Endothelial cell (in vitro differentiated cells): ENCODE measurements around the gene UGT1A6. TPM values are rescaled to one million over a fixed set of nuclear protein-coding genes. Genes with fewer than 3 reads are reported as not detected.
"Not testable (repeated sequence)": the region's sequence is repeated elsewhere in the genome, so short reads cannot be mapped to it uniquely, and the experiment has no call there.

ENCODE experiments used
- DNase-seq: peaks from one replicate; pipeline ENCODE4 v3.0.0; 2021; ENCODE audit warnings: low spot score
- H3K27ac Mint-ChIP-seq: one replicate; pipeline ENCODE4 v1.8.0; 2021; ENCODE audit warnings: mixed read lengths, inconsistent platforms; ENCODE audit not compliant: unreplicated experiment
- H3K27me3 Mint-ChIP-seq: one replicate; pipeline ENCODE4 v1.8.0; 2021; ENCODE audit warnings: mild to moderate bottlenecking, moderate library complexity, mixed read lengths, inconsistent platforms; ENCODE audit not compliant: unreplicated experiment
- H3K36me3 Mint-ChIP-seq: one replicate; pipeline ENCODE4 v1.8.0; 2021; ENCODE audit warnings: mild to moderate bottlenecking, low read depth, mixed read lengths, inconsistent platforms; ENCODE audit not compliant: unreplicated experiment
- H3K4me1 Mint-ChIP-seq: one replicate; pipeline ENCODE4 v1.8.0; 2021; ENCODE audit warnings: mild to moderate bottlenecking, mixed read lengths, inconsistent platforms; ENCODE audit not compliant: unreplicated experiment
- H3K4me3 Mint-ChIP-seq: one replicate; pipeline ENCODE4 v1.8.0; 2021; ENCODE audit warnings: mild to moderate bottlenecking, mixed read lengths, inconsistent platforms; ENCODE audit not compliant: unreplicated experiment
- H3K9me3 Mint-ChIP-seq: one replicate; pipeline ENCODE4 v1.8.0; 2021; ENCODE audit warnings: mixed read lengths, inconsistent platforms; ENCODE audit not compliant: unreplicated experiment
- total RNA-seq: library from RNA; stranded (reverse); fragmentation: NEBNext Ultra II Directional; extraction: Animal tissue kit (Norgen Biotek cat#: 25700); gene quantifications from one replicate; pipeline ENCODE4 v1.2.1, GENCODE V29; 2021; ENCODE audit not compliant: unreplicated experiment
- TF ChIP-seq, protein P1 (sequence below): fragments of 200-600 bp; sonication (generic); IDR thresholded peaks from one replicate; pipeline ENCODE4 v1.5.0; 2021; ENCODE audit warnings: antibody characterized with exemption; ENCODE audit not compliant: unreplicated experiment

The UGT1A6 gene
- total RNA-seq, 1 donor from 2014 or later, result not detected

DNA sequence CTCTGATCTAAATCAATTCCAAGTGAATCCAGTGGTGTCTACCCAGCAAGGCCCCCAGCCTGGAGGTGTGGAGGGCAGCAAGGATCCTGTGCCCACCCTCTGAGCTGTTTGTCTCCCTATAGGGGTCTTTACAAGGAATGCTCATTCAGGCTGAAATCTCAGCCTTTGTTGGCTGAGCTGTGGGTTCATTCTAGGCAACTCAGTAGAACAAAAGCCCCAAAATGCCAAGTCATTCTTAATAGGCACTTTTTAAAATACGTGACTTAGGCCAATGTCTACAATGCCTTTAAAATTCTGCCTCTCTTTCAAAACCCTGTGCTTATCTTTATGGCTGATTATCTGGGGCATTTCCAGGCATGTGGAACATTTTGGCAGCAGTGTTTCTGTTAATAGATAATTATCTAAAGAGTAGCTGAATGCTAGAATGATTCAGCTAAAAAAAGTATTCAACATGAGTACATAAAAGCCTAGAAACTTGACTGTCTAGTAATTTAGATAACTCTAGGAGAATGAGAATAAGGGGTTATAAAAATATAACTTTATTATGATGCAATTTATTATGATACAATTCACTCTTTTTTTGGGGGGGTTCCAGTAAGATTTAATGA is 7.4 kb downstream of the UGT1A6 start:
- no peaks in the 10 kb centered on the region for H3K27me3 Mint-ChIP-seq
- peaks cover 4% of the 10 kb centered on the region for H3K4me1 Mint-ChIP-seq
- H3K9me3 Mint-ChIP-seq, result no peaks in the 10 kb centered on the region
- no peaks in the 10 kb centered on the region for H3K36me3 Mint-ChIP-seq
- no peak overlapping the region for H3K4me3 Mint-ChIP-seq
- no peak overlapping the region for H3K27ac Mint-ChIP-seq
- TF ChIP-seq, protein P1, sequence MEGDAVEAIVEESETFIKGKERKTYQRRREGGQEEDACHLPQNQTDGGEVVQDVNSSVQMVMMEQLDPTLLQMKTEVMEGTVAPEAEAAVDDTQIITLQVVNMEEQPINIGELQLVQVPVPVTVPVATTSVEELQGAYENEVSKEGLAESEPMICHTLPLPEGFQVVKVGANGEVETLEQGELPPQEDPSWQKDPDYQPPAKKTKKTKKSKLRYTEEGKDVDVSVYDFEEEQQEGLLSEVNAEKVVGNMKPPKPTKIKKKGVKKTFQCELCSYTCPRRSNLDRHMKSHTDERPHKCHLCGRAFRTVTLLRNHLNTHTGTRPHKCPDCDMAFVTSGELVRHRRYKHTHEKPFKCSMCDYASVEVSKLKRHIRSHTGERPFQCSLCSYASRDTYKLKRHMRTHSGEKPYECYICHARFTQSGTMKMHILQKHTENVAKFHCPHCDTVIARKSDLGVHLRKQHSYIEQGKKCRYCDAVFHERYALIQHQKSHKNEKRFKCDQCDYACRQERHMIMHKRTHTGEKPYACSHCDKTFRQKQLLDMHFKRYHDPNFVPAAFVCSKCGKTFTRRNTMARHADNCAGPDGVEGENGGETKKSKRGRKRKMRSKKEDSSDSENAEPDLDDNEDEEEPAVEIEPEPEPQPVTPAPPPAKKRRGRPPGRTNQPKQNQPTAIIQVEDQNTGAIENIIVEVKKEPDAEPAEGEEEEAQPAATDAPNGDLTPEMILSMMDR, result no peak
- no peak for DNase-seq

GRCh38 chr2:233700842-233701241 is 8.2 kb downstream of the UGT1A6 start:
- H3K27ac Mint-ChIP-seq, H3K36me3 Mint-ChIP-seq, H3K27me3 Mint-ChIP-seq, DNase-seq, H3K4me3 Mint-ChIP-seq, H3K9me3 Mint-ChIP-seq, H3K4me1 Mint-ChIP-seq: not testable (repeated sequence)

DNA sequence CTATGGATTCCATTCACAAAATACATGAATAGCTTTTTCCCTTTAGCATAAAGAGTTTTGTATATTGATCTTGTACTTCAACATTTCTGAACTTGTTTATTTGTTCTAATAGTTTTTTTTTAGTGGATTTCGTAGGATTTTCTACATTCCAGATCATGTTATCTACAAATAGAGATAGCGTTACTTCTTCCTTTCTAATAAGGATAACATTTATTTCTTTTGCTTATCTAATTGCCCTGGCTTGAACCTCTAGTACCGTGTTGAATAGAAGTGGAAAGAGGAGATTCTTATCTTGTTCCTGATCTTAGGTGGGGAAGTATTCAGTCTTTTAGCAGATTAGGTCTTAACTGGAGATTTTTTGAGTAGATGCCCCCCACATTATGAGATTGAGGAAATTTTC is 9.5 kb downstream of the UGT1A6 start:
- no peaks in the 10 kb centered on the region for H3K27me3 Mint-ChIP-seq

GRCh38 chr2:233705911-233706506 is 13.3 kb downstream of the UGT1A6 start:
- H3K4me1 Mint-ChIP-seq, result peaks cover 4% of the 10 kb centered on the region
- H3K27ac Mint-ChIP-seq, result no peak overlapping the region
- no peaks in the 10 kb centered on the region for H3K27me3 Mint-ChIP-seq
- no peak for DNase-seq
- no peak overlapping the region for H3K4me3 Mint-ChIP-seq
- H3K36me3 Mint-ChIP-seq, result no peaks in the 10 kb centered on the region
- TF ChIP-seq, protein P1, result no peak
- no peaks in the 10 kb centered on the region for H3K9me3 Mint-ChIP-seq

More for the DNA sequence above, 9.5 kb downstream of the UGT1A6 start:
- DNase-seq, result no peak
- Mint-ChIP-seq H3K36me3 (no peaks in the 10 kb centered on the region), H3K4me3 (no peak overlapping the region), H3K4me1 (peaks cover 4% of the 10 kb centered on the region), H3K9me3 (no peaks in the 10 kb centered on the region), H3K27ac (no peak overlapping the region)
- TF ChIP-seq, protein P1, result no peak

DNA sequence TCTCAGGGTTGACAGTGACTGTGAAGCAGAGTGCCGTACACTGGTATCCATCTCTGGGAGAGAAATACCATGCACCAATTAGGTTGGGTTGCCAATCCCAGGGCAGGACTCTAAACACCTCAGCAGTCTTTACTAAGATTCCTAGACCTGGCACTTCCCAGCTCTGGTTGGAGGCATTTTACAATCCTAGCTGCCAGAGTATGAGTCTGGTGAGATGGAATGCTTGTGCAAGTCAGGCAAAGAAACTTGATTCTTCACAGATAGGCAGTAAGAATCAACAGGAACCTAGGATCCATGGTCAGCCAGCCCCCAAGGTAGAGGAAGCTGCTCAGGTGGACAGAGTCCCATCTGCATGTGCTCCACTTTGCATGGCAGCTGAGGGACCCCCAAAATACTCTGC is 14.0 kb downstream of the UGT1A6 start:
- no peaks in the 10 kb centered on the region for H3K36me3 Mint-ChIP-seq
- H3K27me3 Mint-ChIP-seq, result no peaks in the 10 kb centered on the region
- no peak for DNase-seq

More for the DNA sequence above, 14.0 kb downstream of the UGT1A6 start:
- no peaks in the 10 kb centered on the region for H3K9me3 Mint-ChIP-seq
- no peak overlapping the region for H3K27ac Mint-ChIP-seq
- H3K4me3 Mint-ChIP-seq, result no peak overlapping the region
- H3K4me1 Mint-ChIP-seq, result peaks cover 4% of the 10 kb centered on the region
- TF ChIP-seq, protein P1, result no peak
